Ectodermal cell (in vitro differentiated cells): ENCODE measurements around the gene GAK.

Experiments used
- H3K27ac ChIP-seq: 2 replicates; pipeline ENCODE4 v1.7.0; 2013; ENCODE audit warnings: mild to moderate bottlenecking, low read depth, low read length; ENCODE audit not compliant: insufficient read depth, poor library complexity, severe bottlenecking
- H3K27me3 ChIP-seq: 2 replicates; pipeline ENCODE4 v1.7.0; 2013; ENCODE audit warnings: mild to moderate bottlenecking, low read length; ENCODE audit not compliant: insufficient read depth, control insufficient read depth, poor library complexity, severe bottlenecking
- H3K36me3 ChIP-seq: one replicate; pipeline ENCODE4 v1.7.0; 2013; ENCODE audit warnings: low read length; ENCODE audit not compliant: control insufficient read depth, insufficient read depth
- H3K4me1 ChIP-seq: one replicate; pipeline ENCODE4 v1.7.0; 2013; ENCODE audit warnings: low read length; ENCODE audit not compliant: control insufficient read depth, insufficient read depth
- H3K4me3 ChIP-seq: 2 replicates; pipeline ENCODE4 v1.7.0; 2013; ENCODE audit warnings: low read depth, low read length, control low read depth; ENCODE audit not compliant: insufficient read depth
- H3K9me3 ChIP-seq: 2 replicates; pipeline ENCODE4 v1.7.0; 2013; ENCODE audit warnings: mild to moderate bottlenecking, low read length, moderate library complexity; ENCODE audit not compliant: control insufficient read depth
- WGBS, 2 experiments: methylation state at CpG; one replicate each; pipeline ENCODE4 v1.1.7; 2013; ENCODE audit warnings: missing lambda C conversion rate in 2 of 2; 5-methylcytosine and 5-hydroxymethylcytosine counted together

GAK gene

GRCh38 chr4:857461-857860, 74.7 kb downstream of the GAK start:
- no peaks in the 10 kb centered on the region for H3K4me1 ChIP-seq
- no peaks in the 10 kb centered on the region for H3K27me3 ChIP-seq
- no peak overlapping the region for H3K27ac ChIP-seq
- no peaks in the 10 kb centered on the region for H3K9me3 ChIP-seq
- no peak overlapping the region for H3K4me3 ChIP-seq
- no peaks in the 10 kb centered on the region for H3K36me3 ChIP-seq
- 91 to 92% methylated on average over 11 of the region's 11 CpGs for WGBS, 2 experiments

GRCh38 chr4:856225-856901, 75.8 kb downstream of the GAK start:
- H3K9me3 ChIP-seq, result no peaks in the 10 kb centered on the region
- no peak overlapping the region for H3K4me3 ChIP-seq
- H3K4me1 ChIP-seq, result no peaks in the 10 kb centered on the region
- H3K27ac ChIP-seq, result no peak overlapping the region
- H3K27me3 ChIP-seq, result no peaks in the 10 kb centered on the region
- no peaks in the 10 kb centered on the region for H3K36me3 ChIP-seq
- 96% methylated on average over 3 of the region's 3 CpGs for WGBS, 2 experiments

GRCh38 chr4:855880-856224, 76.3 kb downstream of the GAK start:
- WGBS, 2 experiments, result 35 to 56% methylated on average over 1 of the region's 1 CpG
- H3K27me3 ChIP-seq, result no peaks in the 10 kb centered on the region
- H3K4me1 ChIP-seq, result no peaks in the 10 kb centered on the region
- no peak overlapping the region for H3K27ac ChIP-seq
- H3K36me3 ChIP-seq, result no peaks in the 10 kb centered on the region
- no peaks in the 10 kb centered on the region for H3K9me3 ChIP-seq
- no peak overlapping the region for H3K4me3 ChIP-seq

- no peaks in the 10 kb centered on the region for H3K27me3 ChIP-seq
- no peaks in the 10 kb centered on the region for H3K9me3 ChIP-seq
- WGBS, 2 experiments, result 93 to 95% methylated on average over 11 of the region's 11 CpGs
- no peak overlapping the region for H3K27ac ChIP-seq
- H3K4me1 ChIP-seq, result no peaks in the 10 kb centered on the region
- no peak overlapping the region for H3K4me3 ChIP-seq
- H3K36me3 ChIP-seq, result no peaks in the 10 kb centered on the region
These were observed 77.8 kb downstream of the GAK start for GRCh38 chr4:854356-854755.

GRCh38 chr4:853416-853781, 78.7 kb downstream of the GAK start:
- Histone ChIP-seq H3K4me1 (no peaks in the 10 kb centered on the region), H3K27me3 (no peaks in the 10 kb centered on the region), H3K27ac (no peak overlapping the region), H3K4me3 (no peak overlapping the region), H3K9me3 (no peaks in the 10 kb centered on the region), H3K36me3 (no peaks in the 10 kb centered on the region)
- 92 to 93% methylated on average over 33 of the region's 33 CpGs for WGBS, 2 experiments

GRCh38 chr4:851701-852430, 80.2 kb downstream of the GAK start:
- no peaks in the 10 kb centered on the region for H3K9me3 ChIP-seq
- no peaks in the 10 kb centered on the region for H3K4me1 ChIP-seq
- H3K27ac ChIP-seq, result no peak overlapping the region
- no peaks in the 10 kb centered on the region for H3K36me3 ChIP-seq
- H3K27me3 ChIP-seq, result no peaks in the 10 kb centered on the region
- H3K4me3 ChIP-seq, result no peak overlapping the region
- WGBS, 2 experiments, result 94% methylated on average over 33 of the region's 33 CpGs

- no peaks in the 10 kb centered on the region for H3K27me3 ChIP-seq
- no peaks in the 10 kb centered on the region for H3K9me3 ChIP-seq
- H3K36me3 ChIP-seq, result no peaks in the 10 kb centered on the region
- 95% methylated on average over 18 of the region's 18 CpGs for WGBS, 2 experiments
- no peak overlapping the region for H3K27ac ChIP-seq
- H3K4me3 ChIP-seq, result no peak overlapping the region
- H3K4me1 ChIP-seq, result peaks cover 2% of the 10 kb centered on the region
These were observed 81.7 kb downstream of the GAK start for GRCh38 chr4:850323-850945.

GRCh38 chr4:849478-850175, 82.5 kb downstream of the GAK start:
- 94 to 95% methylated on average over 50 of the region's 50 CpGs for WGBS, 2 experiments
- Histone ChIP-seq H3K27ac (no peak overlapping the region), H3K4me1 (peaks cover 9% of the 10 kb centered on the region), H3K4me3 (no peak overlapping the region), H3K27me3 (no peaks in the 10 kb centered on the region), H3K36me3 (no peaks in the 10 kb centered on the region), H3K9me3 (no peaks in the 10 kb centered on the region)

- 94 to 95% methylated on average over 27 of the region's 27 CpGs for WGBS, 2 experiments
- peaks cover 9% of the 10 kb centered on the region for H3K4me1 ChIP-seq
- H3K27ac ChIP-seq, result no peak overlapping the region
- H3K27me3 ChIP-seq, result no peaks in the 10 kb centered on the region
- no peaks in the 10 kb centered on the region for H3K36me3 ChIP-seq
- no peaks in the 10 kb centered on the region for H3K9me3 ChIP-seq
- no peak overlapping the region for H3K4me3 ChIP-seq
These were observed 83.2 kb downstream of the GAK start for GRCh38 chr4:848803-849477.

GRCh38 chr4:848307-848691, 83.8 kb downstream of the GAK start:
- 91 to 93% methylated on average over 16 of the region's 16 CpGs for WGBS, 2 experiments
- Histone ChIP-seq H3K36me3 (no peaks in the 10 kb centered on the region), H3K4me3 (no peak overlapping the region)

More at GRCh38 chr4:848307-848691, 83.8 kb downstream of the GAK start:
- no peaks in the 10 kb centered on the region for H3K27me3 ChIP-seq
- H3K4me1 ChIP-seq, result peaks cover 9% of the 10 kb centered on the region
- no peaks in the 10 kb centered on the region for H3K9me3 ChIP-seq
- no peak overlapping the region for H3K27ac ChIP-seq
